HEK293T (cell line): ENCODE data around the gene ADSS2.

Experiments used
- FOXM1 ChIP-seq: fragments of 450-650 bp; IDR thresholded peaks from 2 replicates; pipeline ENCODE4 v1.6.1; 2017; ENCODE audit warnings: mild to moderate bottlenecking, borderline replicate concordance
- PKNOX1 ChIP-seq: fragments of 450-650 bp; IDR thresholded peaks from 2 replicates; pipeline ENCODE4 v1.6.1; 2016

- TF ChIP-seq FOXM1: no peak
- no peak for TF ChIP-seq PKNOX1
Observed at GRCh38 chr1:244424649-244425334, 26.9 kb downstream of the ADSS2 start.
